HEK293T (cell line): ENCODE measurements around the gene PLXND1.

ENCODE experiments used
- ARNT ChIP-seq: fragments of 450-650 bp; IDR thresholded peaks from 2 replicates; pipeline ENCODE4 v1.6.1; 2017; ENCODE audit warnings: mild to moderate bottlenecking
- BHLHE40 ChIP-seq: fragments of 450-650 bp; IDR thresholded peaks from 2 replicates; pipeline ENCODE4 v1.6.1; 2016; ENCODE audit warnings: mild to moderate bottlenecking, moderate library complexity, borderline replicate concordance
- FOXM1 ChIP-seq: fragments of 450-650 bp; IDR thresholded peaks from 2 replicates; pipeline ENCODE4 v1.6.1; 2017; ENCODE audit warnings: mild to moderate bottlenecking, borderline replicate concordance
- HDGF ChIP-seq: fragments of 450-650 bp; IDR thresholded peaks from 2 replicates; pipeline ENCODE4 v1.6.1; 2017; ENCODE audit warnings: antibody characterized with exemption, borderline replicate concordance
- SP1 ChIP-seq: fragments of 450-650 bp; IDR thresholded peaks from 2 replicates; pipeline ENCODE4 v1.6.1; 2017
- SUZ12 ChIP-seq: fragments of 450-650 bp; IDR thresholded peaks from 2 replicates; pipeline ENCODE4 v1.6.1; 2016; ENCODE audit warnings: mild to moderate bottlenecking
- ZNF384 ChIP-seq: fragments of 450-650 bp; IDR thresholded peaks from 2 replicates; pipeline ENCODE4 v1.6.1; 2016
- TF ChIP-seq, protein P1 (sequence below): fragments of 450-650 bp; IDR thresholded peaks from 2 replicates; pipeline ENCODE4 v1.6.1; 2016

- TF ChIP-seq, protein P1, sequence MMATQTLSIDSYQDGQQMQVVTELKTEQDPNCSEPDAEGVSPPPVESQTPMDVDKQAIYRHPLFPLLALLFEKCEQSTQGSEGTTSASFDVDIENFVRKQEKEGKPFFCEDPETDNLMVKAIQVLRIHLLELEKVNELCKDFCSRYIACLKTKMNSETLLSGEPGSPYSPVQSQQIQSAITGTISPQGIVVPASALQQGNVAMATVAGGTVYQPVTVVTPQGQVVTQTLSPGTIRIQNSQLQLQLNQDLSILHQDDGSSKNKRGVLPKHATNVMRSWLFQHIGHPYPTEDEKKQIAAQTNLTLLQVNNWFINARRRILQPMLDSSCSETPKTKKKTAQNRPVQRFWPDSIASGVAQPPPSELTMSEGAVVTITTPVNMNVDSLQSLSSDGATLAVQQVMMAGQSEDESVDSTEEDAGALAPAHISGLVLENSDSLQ, result no peak
- TF ChIP-seq BHLHE40 (no peak), ARNT (no peak), SUZ12 (no peak), SP1 (no peak), ZNF384 (no peak), FOXM1 (no peak), HDGF (no peak)
Measured at GRCh38 chr3:129602730-129603560, 3.5 kb downstream of the PLXND1 start.
